IMR-90 (cell line): ENCODE measurements around the gene OR52N2.

Experiments
- CEBPB ChIP-seq: IDR thresholded peaks from 2 replicates; pipeline ENCODE4 v1.6.1; 2012; ENCODE audit warnings: low read depth, low read length, improper control_type of control experiment
- CHD1 ChIP-seq: IDR thresholded peaks from 2 replicates; pipeline ENCODE4 v1.6.1; 2012; ENCODE audit warnings: low read depth, low read length, improper control_type of control experiment
- FOS ChIP-seq: fragments of 150-350 bp; IDR thresholded peaks from 2 replicates; pipeline ENCODE4 v1.6.1; 2016; ENCODE audit warnings: low read depth, low read length
- MAFK ChIP-seq: IDR thresholded peaks from 2 replicates; pipeline ENCODE4 v1.6.1; 2012; ENCODE audit warnings: low read depth, low read length, improper control_type of control experiment
- MAZ ChIP-seq: IDR thresholded peaks from 2 replicates; pipeline ENCODE4 v1.6.1; 2012; ENCODE audit warnings: low read depth, mild to moderate bottlenecking, low read length, improper control_type of control experiment, moderate library complexity, borderline replicate concordance
- NFE2L2 ChIP-seq: fragments of 150-350 bp; IDR thresholded peaks from 2 replicates; pipeline ENCODE4 v1.6.1; 2016; ENCODE audit warnings: low read depth, mild to moderate bottlenecking, low read length
- POLR2A ChIP-seq: IDR thresholded peaks from 2 replicates; pipeline ENCODE4 v1.6.1; 2012; ENCODE audit warnings: mild to moderate bottlenecking, low read depth, low read length
- RAD21 ChIP-seq: IDR thresholded peaks from 2 replicates; pipeline ENCODE4 v1.6.1; 2012; ENCODE audit warnings: low read length, improper control_type of control experiment
- RFX5 ChIP-seq: IDR thresholded peaks from 2 replicates; pipeline ENCODE4 v1.8.0; 2012; ENCODE audit warnings: low read depth, mild to moderate bottlenecking, low read length, moderate library complexity
- SMC3 ChIP-seq: fragments of 150-350 bp; IDR thresholded peaks from 2 replicates; pipeline ENCODE4 v1.6.1; 2016; ENCODE audit warnings: low read depth, mild to moderate bottlenecking, antibody characterized with exemption, low read length, moderate library complexity
- TF ChIP-seq, protein P1 (sequence below): conservative IDR thresholded peaks from 2 replicates; pipeline ENCODE4 v1.5.1; 2012; ENCODE audit warnings: mild to moderate bottlenecking, low read depth, low read length, improper control_type of control experiment
- TF ChIP-seq, protein P2 (sequence below): fragments of 150-350 bp; IDR thresholded peaks from 2 replicates; pipeline ENCODE4 v1.6.1; 2017; ENCODE audit warnings: mild to moderate bottlenecking, antibody characterized with exemption, low read length, low read depth

DNA sequence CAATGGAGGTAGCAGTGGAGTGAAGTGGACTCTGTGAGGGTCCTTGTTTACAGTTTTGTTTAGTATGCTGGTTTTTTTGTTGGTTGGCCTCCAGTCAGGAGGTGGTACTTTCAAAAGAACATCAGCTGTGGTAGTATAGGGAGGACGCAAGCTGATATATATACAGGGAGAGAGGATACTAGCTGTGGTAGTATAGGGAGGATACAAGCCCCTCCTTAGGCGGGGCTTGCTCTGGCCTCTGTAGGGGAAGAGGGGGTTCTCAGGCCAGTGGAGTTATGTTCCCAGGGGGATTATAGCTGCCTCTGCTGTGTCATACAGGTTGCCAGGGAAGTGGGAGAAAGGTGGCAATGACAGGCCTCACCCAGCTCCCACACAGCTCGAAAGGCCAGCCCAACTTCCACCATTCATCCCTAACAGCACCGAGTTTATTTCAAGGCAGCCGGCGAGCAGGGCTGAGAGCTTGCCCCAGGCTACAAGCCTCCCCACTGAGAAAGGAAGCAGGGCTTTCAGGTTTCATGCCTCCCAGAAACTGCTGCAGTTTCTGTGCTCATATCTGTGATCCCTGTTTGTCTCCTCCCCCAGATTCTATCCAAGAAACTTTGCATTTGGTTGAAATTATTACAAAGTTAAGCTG lies 22.6 kb downstream of the OR52N2 start:
- TF ChIP-seq, protein P1, sequence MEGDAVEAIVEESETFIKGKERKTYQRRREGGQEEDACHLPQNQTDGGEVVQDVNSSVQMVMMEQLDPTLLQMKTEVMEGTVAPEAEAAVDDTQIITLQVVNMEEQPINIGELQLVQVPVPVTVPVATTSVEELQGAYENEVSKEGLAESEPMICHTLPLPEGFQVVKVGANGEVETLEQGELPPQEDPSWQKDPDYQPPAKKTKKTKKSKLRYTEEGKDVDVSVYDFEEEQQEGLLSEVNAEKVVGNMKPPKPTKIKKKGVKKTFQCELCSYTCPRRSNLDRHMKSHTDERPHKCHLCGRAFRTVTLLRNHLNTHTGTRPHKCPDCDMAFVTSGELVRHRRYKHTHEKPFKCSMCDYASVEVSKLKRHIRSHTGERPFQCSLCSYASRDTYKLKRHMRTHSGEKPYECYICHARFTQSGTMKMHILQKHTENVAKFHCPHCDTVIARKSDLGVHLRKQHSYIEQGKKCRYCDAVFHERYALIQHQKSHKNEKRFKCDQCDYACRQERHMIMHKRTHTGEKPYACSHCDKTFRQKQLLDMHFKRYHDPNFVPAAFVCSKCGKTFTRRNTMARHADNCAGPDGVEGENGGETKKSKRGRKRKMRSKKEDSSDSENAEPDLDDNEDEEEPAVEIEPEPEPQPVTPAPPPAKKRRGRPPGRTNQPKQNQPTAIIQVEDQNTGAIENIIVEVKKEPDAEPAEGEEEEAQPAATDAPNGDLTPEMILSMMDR = no peak
- no peak for TF ChIP-seq RAD21
- TF ChIP-seq POLR2A = no peak
- TF ChIP-seq NFE2L2 = no peak
- TF ChIP-seq RFX5 = no peak
- no peak for TF ChIP-seq CEBPB
- no peak for TF ChIP-seq SMC3
- no peak for TF ChIP-seq CHD1
- no peak for TF ChIP-seq MAFK
- TF ChIP-seq, protein P2, sequence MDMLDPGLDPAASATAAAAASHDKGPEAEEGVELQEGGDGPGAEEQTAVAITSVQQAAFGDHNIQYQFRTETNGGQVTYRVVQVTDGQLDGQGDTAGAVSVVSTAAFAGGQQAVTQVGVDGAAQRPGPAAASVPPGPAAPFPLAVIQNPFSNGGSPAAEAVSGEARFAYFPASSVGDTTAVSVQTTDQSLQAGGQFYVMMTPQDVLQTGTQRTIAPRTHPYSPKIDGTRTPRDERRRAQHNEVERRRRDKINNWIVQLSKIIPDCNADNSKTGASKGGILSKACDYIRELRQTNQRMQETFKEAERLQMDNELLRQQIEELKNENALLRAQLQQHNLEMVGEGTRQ = no peak
- no peak for TF ChIP-seq MAZ
- TF ChIP-seq FOS = no peak
